ENCODE data around the gene DDX51.

Gene DDX51

GRCh38 chr12:132166093-132166492 is 22.0 kb upstream of the DDX51 start:
- no peak for DNase-seq

GRCh38 chr12:132165584-132165983 is 21.5 kb upstream of the DDX51 start:
- DNase-seq, result no peak

- DNase-seq, result no peak
Observed at GRCh38 chr12:132164426-132164825, 20.3 kb upstream of the DDX51 start.

GRCh38 chr12:132163911-132164288 is 19.8 kb upstream of the DDX51 start:
- DNase-seq, result no peak

- no peak for DNase-seq
Observed at GRCh38 chr12:132163041-132163910, 19.2 kb upstream of the DDX51 start.

- DNase-seq, result peak; percentile 43
Observed at GRCh38 chr12:132162508-132163031, 18.5 kb upstream of the DDX51 start.

DNA sequence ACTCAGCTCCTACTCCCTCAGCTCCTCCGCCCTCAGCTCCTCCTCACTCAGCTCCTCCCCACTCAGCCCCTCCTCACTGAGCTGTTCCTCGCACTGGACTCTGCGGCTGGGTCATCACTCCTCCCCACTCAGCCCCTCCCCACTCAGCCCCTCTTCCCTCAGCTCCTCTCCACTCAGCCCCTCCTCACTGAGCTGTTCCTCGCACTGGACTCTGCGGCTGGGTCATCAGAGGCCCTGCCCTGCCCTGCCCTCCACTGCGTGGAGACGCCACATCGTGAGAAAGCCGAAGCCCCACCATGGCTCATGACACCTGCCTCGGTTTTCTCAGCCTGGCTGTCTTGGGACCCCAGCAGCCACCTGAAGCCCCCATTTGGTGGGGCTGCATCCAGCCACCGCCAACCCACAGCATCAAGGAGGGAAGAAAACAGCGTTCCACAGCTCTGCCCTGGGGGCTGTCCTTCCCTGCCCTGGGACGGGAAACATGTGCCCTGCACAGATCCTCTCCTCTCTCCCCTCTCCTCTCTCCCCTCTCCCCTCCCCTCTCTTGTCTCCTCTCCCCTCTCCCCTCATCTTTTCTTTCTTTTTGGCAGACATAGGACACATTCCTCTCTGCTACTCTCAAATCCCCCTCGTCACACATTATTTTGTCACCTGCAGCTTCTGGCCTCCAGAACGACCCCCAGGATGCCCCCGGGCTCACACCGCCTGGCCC is 17.8 kb upstream of the DDX51 start:
- no peak for DNase-seq

DNA sequence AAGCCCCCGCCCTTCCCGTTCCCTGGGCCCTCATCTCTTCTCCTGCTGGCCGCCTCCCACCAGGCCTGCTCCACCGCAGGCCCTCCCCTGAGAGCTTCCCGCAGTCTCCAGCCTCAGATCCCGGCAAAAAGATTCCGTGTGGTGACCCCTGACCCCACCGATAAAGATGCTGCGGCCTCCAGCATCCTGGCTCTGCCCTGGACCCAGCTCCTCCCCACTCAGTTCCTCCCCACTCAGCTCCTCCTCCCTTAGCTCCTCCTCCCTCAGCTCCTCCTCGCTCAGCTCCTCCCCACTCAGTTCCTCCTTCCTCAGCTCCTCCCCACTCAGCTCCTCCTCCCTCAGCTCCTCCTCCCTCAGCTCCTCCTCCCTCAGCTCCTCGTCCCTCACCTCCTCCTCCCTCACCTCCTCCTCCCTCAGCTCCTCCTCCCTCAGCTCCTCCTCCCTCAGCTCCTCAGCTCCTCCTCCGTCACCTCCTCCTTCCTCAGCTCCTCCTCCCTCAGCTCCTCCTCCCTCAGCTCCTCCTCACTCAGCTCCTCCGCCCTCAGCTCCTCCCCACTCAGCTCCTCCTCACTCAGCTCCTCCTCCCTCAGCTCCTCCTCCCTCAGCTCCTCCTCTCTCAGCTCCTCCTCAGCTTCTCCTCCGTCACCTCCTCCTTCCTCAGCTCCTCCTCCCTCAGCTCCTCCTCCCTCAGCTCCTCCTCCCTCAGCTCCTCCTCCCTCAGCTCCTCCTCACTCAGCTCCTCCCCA is 17.1 kb upstream of the DDX51 start:
- no peak for DNase-seq

GRCh38 chr12:132160601-132161035 is 16.5 kb upstream of the DDX51 start:
- no peak for DNase-seq

GRCh38 chr12:132160016-132160415 is 15.9 kb upstream of the DDX51 start:
- DNase-seq, result no peak

- no peak for DNase-seq
Observed at GRCh38 chr12:132159555-132160003, 15.5 kb upstream of the DDX51 start.

DNA sequence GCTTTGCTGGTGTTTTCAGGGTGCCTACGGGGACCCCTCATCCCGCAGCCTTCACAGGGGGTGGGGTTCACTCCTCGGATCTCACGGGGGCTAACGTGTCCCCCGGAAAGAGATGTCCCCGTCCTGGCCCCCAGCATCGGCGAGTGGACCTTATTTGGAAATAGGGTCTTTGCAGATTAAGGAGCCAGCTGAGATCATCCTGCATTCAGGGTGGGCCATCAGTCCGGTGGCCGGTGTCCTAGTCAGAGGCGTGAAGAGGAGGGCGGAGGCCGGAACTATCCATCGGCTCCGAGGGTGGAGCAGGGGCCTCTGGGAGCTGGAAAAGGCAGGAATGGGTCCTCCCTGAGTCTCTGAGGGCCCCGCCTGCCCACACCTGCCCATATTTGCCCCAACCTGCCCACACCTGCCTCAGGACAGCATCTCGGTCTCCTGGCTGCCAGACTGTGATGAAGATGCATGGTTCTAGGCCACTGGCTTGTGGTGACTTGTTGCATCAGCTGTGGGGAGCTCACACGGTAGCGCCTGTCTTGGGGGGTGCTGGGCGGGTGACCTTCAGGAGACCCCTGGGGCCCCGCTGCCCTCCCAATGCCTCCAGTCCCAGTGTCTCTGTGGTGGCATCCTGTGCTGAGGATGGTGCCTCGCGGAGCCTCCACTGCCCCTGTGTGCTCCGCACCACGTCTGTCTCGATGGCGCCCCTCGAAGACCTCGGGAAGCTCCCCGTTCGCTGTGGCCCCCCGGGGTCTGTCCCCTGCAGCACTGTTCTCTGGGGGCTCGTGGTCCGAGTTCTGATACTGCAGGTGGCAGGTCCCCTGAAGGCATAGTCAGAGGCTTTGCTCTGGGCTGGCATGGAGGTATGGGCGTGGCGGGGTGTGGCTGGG is 14.8 kb upstream of the DDX51 start:
- DNase-seq, result no peak

DNA sequence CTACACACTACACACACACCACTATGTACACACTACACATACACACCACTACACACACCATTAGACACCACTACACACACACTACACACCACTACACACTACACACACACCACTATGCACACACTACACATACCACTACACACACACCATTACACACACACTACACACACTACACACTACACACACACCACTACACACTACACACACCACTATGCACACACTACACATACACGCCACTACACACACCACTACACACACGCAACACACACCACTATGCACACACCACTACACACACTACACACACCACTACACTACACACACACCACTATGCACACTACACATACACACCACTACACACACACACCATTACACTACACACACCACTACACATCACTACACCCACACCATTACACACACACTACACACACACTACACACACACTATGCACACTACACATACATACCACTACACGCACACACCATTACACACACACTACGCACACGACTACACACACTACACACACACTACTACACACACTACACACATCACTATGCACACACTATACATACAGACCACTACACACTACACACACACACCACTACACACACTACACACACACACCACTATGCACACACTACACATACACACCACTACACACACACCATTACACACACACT is 13.8 kb upstream of the DDX51 start:
- DNase-seq, result no peak

DNA sequence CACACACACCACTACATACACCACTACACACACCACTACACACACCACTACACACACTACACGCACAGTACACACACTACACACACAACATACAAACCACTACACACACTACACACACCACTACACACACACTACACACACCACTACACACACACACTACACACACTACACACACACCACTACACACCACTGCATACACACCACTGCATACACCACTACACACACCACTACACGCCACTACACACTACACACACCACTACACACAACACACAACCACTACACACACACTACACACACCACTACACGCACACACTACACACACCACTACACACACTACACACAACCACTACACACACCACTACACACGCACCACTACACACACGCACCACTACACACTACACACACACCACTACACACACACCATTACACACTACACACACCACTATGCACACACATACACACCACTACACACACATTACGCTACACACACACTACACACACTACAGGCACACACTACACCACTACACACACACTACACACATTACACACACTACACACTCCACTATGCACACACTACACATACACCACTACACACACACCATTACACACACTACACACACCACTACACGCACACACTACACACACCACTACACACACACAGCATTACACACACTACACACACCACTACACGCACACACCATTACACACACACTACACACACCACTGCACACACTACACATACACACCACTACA is 12.6 kb upstream of the DDX51 start:
- DNase-seq, result no peak

DNA sequence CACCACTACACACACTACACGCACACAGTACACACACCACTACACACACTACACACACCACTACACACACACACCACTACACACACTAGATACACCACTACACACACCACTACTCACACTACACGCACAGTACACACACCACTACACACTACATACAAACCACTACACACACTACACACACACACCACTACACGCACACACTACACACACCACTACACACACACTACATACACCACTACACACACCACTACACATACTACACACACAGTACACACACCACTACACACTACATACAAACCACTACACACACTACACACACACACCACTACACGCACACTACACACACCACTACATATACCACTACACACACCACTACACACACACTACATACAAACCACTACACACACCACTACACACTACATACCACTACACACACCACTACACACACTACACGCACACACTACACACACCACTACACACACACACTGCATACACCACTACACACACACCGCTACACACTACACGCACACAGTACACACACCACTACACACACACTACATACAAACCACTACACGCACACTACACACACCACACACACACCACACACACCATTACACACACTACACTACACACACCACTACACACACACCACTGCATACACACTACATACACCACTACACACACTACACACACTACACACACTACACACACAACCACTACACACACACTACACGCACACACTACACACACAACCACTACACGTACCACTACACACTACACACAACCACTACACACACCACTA is 11.9 kb upstream of the DDX51 start:
- no peak for DNase-seq

DNA sequence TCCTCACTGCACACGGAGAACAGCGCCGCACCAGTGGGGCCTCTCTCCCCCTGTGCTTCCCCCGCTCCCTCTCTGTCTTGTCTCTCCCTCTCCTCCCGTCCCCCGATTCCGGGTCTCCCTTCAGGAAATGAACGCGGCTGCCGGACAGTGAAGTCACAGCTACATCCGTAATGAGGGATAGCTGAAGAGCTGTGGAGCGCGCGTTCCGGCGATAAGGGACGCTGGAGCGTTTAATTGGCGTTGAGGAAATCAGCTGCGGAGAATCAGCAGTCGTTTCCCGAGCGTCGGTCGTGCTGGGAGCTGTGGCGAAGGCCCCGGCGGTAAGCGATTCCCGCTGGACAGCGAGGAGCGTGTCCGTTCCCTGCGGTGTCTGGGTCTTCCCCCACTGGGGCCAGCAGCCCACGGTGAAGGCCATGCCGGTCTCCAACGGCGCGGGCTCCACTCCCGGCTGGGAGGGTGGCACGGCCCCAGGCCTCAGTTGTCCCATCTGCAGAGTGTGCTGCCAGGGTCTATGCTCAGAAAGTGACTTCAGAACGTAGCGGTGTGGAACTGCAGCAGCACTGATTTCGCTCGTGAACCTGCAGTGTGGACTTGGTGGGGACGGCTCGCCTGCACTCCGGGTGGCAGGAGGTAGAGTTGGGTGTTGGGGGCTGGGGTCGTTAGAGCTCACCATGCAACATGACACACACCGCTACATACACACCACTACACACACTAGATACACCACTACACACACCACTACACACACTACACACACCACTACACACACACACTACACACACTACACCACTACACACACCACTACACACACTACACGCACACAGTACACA is 11.0 kb upstream of the DDX51 start:
- DNase-seq, result no peak

- no peak for DNase-seq
Observed at GRCh38 chr12:132154341-132154761, 10.2 kb upstream of the DDX51 start.

GRCh38 chr12:132153501-132154340 is 9.6 kb upstream of the DDX51 start:
- peak; percentile 76 for DNase-seq
